Fibroblast of skin of left quadriceps (primary cell): ENCODE results near the gene PTHLH.
A peak's percentile ranks its signal among the peaks of the same experiment; 100 is the strongest.

Experiments used
- DNase-seq, 2 experiments: peaks; one replicate each; pipeline ENCODE4 v3.0.0-alpha.2; 2013; ENCODE audit warnings: low read depth in 2 of 2

PTHLH gene

DNA sequence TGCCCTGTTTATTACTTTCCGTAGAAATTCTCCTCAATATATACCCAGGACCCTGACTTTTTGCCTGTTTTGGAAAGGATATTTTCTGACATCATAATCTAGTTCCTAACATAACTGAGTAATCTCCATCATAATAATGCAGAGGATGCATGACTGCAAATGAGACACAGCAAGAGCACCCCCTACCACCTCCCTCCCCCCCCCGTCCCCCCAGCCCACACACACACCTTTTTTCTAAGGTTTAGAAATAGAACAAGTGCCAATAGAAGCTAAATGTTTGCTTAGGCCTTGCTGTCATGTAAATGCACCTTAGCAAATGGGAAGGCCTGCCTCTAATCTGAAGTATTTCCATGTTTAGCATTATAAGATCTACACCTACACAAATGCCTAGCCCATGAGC lies at the start of gene PTHLH:
Gene PTHLH (minus strand): TSS at position 13 of the 400 bp plus-strand sequence. CDS start 3,239 bp downstream, outside the sequence.
- no peak for DNase-seq

DNA sequence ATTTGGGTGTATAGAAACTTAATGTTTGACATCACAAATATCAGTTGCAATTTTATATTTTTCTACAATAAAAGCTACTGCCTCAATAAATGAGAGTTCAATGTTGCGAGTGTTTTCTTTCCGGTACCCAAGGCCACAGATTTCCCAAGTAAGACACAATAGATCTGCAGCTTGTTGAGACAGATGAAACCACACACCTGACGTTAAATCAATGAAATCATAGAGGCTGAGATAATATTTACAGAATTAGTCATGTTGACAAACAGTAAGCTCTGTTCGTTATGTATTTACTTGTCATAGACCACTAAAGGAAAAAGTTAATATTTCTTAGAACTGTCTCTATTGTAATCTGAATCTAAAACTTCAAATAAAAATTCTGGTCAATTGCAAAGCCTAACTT lies 49.2 kb upstream of the PTHLH start:
- no peak for DNase-seq

DNA sequence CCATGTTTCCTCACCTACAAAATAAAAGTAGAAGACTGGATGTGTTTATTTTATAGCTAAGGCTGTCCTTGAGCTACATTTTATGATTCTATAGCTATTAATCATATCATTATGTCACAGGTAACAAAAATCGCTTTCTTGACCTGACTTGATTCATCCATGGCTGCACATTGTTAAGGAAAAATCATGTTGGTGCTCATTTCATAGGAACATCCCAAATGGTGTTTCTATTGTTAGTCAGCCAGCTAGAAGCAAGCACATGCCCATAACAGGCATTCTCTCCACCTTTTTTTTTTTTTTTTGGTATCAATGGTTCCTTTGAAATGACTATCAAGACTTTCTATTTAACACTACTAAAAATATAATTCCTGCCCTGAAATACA lies 45.3 kb upstream of the PTHLH start:
- no peak for DNase-seq

DNA sequence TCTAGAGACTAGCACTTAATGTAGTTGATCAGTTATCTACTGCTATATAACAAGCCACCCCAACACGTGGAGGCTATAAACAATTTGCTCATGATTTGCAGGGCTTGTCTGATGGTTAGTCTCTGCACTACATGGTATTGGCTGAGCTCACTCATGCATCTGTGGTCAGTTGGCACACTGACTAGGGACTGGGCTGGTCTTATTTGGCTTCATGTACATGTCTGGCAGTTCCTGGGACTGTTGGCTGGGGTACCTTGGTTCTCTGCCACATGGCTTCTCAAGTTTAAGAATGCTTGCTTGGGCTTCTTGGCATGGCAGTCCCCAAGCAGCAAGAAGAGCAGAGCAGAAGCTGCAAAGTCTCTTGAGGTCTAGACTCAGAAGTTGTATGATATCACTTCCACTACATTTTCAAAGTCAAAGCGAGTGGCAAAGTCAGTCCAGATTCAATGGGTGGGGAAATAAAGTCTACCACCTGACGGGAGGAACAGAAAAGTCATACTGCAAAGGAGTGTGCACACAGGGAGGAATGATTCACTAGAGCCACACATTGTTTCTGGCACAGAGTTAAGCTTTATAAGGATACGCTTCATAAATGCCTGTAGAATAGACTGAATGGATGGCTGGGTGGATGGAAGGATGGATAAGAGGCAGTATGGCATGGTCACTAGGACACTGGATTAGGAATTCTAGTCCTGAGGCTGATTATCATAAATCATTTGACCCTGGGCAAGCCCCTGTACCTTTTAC lies 44.8 kb upstream of the PTHLH start:
- no peak for DNase-seq

DNA sequence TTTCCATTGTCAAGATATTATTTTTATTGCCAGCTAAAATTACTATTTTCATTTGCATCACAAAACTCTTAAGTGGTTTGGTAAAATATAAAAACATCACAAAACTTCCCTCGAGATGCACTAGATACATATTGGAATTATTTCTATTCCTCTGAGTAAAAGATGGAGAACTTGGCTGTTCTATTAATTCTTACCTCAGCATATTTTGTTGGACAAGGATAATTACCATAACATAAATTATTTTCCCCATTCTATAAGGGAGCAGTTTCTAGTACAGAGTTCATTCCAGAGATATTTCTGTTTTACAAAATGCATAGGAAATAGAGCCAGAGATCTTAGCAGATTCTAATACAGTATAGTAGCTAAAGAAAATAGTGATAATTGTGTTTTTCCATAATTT lies 42.6 kb upstream of the PTHLH start:
- no peak for DNase-seq

DNA sequence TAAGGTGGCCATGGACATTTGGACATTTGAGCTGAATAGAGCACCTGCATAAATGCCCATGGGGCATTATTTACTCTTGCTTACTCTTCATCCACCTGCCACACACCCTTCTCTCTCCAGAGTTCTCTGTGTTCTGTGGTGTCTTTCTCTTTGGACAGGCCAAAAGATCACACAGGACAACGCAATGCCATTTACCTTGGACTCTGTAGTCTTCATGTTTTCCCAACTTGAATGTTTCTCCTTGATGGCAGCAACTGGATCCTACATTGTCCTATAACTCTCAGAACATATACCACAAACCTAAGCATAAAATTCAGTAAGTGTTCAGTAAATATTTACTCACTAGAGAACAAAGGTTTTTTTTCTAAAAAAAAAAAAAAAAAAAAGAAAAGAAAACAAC lies 41.7 kb upstream of the PTHLH start:
- no peak for DNase-seq

DNA sequence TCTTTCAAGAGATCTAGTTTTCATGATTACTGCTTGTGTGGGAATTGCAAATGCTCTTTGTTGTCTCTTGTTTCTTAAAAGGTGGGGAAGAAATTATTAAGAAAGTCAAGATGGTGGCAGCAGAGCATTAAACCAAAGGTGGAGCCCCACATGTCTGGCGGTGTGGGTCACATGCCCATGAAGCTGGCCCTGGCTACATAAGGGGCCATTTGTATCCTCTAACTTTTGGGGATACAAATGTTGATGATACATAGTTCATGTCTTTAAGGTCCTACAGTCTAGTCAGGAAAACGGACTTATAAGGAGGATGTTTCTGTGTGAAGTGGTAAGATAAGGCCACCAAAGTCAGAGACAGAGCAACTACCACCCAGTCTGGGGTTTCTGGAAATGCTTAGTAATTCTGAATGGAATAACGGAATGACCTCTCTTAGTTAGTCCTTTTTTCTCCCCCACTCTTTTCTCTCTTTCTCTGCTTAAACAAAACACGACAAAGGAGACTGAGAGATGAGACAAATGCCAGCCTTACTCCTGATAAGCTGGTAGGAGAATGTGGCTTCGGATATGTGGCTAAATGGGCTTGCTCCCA lies 39.9 kb upstream of the PTHLH start:
- DNase-seq: no peak

DNA sequence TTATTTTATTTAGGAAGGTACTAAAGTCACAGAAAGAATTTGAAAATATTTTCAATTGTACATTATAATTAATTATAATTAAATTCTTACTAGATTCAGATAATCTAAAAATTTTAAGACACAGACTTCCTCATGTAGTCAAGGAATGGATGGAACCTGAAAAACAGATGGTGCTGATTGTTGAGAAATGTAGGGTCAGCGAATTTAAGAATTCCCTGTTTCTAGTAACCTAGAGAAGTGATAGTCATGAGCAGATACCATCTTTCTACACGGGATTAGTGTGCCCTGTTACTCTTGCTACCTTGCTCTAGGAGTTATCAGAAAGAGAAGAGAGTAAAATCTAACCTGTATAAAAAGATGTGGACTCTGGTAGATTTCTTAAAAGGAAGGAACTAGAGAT lies 37.5 kb upstream of the PTHLH start:
- no peak for DNase-seq

DNA sequence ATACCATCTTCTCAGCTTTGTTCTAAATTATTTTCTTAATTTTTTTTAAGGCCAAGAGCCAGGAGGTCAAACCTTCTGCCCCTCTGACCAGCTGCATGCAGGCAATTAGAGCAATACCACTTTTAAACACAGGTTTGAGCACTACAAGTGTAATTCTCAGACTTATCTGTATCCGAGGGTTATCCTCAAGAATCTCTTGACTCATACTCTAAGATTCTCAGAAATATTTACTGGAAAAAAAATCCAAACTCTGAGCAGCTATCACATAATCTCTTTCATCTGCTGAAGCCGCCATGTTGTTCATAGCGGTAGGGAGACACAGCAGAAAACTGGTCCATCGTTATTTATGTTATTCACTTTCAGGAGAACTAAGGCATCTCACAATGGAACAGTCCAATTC lies 27.4 kb upstream of the PTHLH start:
- DNase-seq: no peak

DNA sequence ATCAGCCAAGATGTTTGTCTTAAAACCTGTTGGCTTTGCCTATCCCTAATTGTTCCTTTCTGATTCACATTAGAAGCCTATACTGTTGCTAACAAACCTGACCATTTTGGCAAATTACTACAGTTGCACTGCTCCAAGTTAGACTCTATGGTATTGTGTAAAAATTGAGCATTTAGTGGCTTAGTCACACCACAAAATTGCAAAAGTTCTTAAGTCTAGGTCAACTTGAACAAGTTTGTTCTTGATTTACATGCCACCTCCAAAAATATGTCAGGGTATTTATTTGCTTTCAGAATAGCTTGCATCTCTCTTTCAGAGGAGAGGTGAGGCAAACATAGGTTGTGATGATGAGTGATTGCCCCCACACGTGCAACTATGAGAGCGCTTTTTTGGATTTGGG lies 27.0 kb upstream of the PTHLH start:
- DNase-seq: peak in 1 of 2 experiments; percentile 24

DNA sequence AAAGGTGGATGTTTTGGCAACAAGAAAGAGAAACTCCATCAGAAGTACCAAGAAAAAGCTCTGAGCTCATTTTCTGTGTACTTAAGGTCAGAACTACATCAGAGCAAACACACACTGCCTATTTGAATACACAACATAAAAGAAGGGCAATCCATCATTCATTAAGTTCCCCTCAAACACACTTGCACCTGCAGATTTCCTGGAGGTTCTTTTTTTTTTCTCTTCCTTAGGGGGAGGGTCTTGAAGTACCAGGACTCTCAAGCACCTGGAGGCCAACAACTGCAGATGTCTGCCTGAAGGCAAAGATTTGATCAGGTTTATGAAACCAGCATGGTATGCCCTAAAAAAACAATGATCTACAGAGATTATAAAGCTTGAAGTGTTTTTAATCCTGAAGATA lies 26.1 kb upstream of the PTHLH start:
- DNase-seq: no peak

DNA sequence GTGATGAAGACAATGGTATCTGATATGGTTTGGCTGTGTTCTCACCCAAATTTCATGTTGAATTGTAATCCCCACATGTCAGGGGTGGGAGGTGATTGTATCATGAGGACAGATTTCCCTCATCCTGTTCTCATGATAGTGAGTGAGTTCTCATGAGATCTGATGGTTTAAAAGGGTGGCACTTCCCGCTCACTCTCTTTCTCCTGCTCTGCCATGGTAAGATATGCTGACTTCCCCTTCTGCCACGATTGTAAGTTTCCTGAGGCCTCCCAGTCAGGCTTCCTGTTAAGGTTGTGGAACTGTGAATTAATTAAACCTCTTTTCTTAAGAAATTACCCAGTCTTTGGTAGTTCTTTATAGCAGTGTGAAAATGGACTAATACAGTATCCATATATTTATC lies 25.6 kb upstream of the PTHLH start:
- no peak for DNase-seq

DNA sequence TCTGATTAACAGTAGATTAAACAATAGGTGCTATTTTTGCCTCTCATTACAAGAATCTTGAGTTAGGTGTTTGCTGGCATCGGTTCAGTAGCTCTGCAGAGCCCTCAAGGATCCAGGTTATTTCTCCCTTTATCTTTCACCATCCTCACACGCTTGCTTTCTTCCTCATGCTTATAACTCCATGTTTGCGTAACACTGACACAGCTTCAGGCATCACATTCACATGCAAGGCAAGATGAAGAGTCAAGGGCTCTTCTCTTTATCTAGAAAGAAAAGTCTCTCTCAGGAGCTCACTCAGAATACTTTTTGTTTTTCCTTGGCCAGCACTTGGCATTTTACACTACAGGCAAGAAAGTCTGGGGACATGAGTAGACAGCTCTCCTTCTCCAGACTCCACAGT lies 24.2 kb upstream of the PTHLH start:
- no peak for DNase-seq

DNA sequence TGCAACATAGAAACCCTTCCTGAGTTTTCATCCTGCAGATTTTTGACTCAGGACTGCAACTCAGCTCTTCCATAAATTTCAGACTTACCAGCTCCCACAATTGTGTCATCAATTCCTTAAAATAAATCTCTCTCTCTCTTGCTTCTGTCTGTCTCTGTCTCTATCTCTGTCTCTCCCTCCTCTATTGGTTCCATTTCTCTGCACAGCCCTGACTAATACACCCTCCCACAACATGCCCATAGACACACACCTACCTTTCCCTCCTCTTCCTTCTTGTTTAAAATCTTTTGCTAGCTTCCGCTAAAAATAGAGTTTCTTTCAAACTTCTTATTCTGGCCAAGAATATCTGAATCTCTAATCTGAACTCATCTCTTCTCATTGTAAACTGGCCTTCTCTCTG lies 22.9 kb upstream of the PTHLH start:
- DNase-seq: no peak

DNA sequence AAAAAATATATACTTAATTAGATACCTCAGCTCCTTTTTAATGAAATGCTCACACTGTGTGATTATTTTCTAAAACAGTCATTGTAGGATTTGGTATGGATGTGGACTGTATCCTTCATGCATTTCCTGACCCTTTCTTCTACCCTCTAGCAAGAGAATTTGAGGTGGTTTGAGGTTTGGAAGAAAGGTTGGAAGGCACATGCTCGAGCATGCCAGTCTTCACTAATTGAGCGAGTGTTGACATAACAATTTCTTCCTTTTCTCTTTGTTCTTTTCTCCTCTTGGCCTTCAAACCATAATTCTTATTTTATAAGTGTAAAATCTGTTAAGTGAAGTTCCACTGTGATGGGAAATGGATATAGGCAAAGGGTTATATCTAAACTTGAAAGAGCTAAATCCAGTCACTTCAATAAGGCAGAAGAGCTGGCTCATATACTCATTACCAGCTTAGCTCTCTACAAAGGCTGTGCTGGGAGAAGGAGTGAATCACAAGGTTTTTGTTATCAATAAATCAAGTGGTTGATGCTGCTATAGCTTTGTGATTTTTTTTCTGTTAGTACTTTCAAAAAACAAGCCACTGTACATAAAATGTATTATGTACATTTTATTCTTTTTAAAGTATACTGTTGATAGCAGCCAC lies 16.2 kb upstream of the PTHLH start:
- no peak for DNase-seq

DNA sequence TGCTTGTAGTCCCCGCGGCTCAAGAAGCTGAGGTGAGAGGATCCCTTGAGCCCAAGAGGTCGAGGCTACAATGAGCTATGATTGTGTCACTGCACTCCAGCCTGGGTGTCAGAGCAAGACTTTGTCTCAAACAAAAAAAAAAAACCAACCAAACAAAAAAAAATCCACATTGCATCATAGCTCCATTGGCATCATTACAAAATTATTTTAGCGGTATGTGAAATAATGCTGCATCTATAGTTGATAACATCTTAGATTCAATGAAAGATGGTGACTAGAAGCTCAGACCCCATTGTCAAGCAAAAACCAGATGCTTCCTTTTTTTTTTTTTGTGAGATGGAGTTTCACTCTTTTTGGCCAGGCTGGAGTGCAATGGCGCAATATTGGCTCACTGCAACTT lies 14.8 kb upstream of the PTHLH start:
- DNase-seq: no peak

DNA sequence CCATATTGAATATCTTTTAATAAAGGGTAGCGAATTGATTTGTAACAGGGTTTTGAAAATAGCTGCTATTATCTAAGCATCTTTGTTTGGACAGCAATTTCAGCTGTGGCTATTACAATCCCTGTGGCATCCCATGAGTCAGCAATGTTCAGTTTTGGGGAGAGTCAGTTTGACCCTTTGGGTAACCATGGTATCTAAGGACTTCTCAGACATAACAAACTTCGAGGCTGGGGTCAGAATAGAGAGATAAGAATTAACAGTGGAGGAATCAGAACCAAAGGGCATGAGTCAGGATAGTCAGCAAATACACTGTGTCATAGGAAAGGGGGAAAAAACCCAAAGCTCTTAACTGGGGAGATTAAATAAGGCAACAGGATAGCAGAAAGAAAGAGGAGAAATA lies 11.7 kb upstream of the PTHLH start:
- DNase-seq: no peak

DNA sequence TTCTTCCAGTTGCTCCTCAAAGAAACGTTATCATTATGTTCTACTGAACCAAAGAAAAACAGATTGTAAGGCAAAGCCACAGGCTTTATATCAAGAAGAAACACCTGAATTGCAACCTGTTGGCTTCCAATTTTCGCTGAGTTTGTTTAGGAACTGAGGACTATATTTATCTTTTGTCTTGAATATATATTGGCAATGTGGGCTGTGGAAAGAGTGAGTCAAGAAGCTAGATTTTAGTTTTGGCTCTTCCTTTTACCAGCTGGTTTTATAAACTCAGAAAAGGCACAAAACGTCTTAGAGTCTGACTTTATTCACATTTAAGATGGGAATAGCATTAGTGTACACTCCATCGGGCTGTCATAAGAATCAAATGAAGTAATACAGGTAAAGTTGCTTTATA lies 10.4 kb upstream of the PTHLH start:
- no peak for DNase-seq

DNA sequence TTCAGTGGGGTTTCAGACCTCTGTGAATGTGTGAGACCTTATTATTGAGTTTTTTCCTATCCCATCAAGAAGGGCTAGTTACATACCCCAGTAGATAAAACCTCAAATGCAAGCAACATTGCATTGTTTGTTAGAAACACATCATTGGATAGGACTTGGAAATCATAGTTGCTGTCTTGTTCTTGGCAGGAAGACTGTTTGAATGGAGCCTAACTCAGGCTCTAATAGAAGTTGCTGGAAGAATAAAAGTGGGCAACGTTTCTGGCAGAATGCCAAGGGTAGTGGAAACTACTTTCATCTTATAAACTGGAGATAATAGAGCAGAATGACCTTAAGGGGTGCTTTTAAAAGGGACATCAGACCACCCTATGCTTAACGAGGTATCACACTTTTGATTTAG lies 9.9 kb upstream of the PTHLH start:
- DNase-seq: no peak

DNA sequence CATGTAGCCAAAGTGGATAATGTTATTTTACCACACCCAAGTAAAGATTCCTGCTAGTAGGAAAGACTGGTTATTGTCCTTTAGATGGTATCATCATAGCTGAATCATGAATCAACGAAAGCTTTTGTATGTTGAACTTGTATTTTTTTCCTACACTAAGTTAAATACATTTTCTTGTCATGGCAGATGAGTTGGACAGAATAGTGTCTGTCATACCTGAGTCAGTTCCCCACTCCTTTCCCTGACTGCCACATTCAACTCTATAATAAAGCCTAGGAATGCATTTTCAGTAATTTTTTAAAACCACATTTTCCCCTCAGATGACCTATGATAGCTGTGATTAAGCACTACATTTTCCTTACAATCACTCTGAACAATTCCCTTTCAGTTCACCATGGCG lies 9.3 kb upstream of the PTHLH start:
- DNase-seq: no peak

DNA sequence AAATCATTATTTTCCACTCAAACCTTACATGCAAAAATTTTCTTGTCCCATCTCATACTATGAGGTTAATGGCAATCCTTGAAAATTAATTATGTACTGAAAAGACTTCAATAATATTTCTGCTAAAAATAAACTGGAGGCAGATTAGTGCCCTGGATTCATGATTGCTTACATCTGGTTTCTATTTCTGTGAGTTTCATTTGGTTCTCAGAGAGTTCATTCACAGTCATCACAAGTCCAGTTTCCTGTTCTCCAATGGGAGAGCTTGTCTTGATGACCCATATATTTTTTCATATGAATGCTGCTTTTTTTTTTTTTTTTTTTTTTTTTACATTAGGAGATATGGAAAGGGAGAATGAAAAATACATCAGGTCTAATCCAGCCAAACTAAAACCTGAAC lies 6.6 kb upstream of the PTHLH start:
- DNase-seq: no peak

DNA sequence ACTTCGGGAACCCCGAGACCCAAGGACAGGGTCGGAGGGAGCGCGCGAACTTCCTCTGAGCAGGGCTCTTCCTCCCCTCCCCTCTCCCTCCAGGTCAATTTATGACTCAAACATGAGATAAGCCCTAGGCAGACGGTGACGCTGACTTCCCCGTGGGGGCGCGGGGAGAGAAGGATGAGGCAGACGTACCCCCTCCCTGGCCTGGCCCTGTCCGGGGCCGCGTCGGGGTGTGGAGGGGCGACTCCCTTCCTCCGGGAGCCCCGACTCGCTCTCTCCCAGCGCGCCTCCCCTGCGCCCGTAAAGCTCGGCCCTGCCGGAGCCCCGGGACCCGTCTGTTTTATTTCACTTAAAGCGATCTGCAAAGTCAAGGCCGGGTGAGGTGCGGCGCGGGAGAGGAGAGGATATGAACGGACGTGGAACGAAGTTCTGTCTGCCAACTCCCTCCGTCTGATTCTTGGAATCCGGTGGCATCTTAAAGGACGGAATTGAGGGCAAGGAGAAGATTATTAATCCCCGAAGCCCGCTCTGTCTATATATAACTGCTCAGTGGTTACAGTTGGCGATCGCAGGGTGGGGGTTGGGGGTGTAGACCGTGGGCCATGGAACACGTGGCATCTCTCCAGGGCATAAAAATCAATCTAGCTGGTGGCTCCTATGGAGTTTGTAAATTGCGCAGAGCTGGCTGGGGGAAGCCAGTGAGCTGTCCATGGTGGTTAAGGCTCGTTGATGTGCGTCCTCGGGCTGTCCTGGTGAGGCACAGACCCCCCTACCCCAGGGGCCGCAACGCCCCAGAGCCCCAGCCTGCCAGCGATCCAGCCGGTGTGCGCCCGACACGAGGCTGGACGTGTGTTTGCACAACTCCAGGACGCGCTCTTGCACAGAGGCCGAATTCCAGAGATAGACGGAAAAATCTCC lies 2.9 kb upstream of the PTHLH start:
- peak in 1 of 2 experiments; percentile 27 for DNase-seq
